Tongue (tissue), 2 donors: ENCODE results near the gene FBF1. TPM values are rescaled to one million over a fixed set of nuclear protein-coding genes. Genes with fewer than 3 reads are reported as not detected.
"Not testable (repeated sequence)": the region's sequence is repeated elsewhere in the genome, so short reads cannot be mapped to it uniquely, and the experiment has no call there.

Experiments
- DNase-seq: peaks from one replicate; pipeline ENCODE4 v3.0.0-alpha.2; 2015
- total RNA-seq: library from RNA; depleted of rRNA; stranded (reverse); fragments of >200 nt; gene quantifications from one replicate; pipeline ENCODE4 v1.2.3, GENCODE V29; 2014

FBF1 gene, protein sequence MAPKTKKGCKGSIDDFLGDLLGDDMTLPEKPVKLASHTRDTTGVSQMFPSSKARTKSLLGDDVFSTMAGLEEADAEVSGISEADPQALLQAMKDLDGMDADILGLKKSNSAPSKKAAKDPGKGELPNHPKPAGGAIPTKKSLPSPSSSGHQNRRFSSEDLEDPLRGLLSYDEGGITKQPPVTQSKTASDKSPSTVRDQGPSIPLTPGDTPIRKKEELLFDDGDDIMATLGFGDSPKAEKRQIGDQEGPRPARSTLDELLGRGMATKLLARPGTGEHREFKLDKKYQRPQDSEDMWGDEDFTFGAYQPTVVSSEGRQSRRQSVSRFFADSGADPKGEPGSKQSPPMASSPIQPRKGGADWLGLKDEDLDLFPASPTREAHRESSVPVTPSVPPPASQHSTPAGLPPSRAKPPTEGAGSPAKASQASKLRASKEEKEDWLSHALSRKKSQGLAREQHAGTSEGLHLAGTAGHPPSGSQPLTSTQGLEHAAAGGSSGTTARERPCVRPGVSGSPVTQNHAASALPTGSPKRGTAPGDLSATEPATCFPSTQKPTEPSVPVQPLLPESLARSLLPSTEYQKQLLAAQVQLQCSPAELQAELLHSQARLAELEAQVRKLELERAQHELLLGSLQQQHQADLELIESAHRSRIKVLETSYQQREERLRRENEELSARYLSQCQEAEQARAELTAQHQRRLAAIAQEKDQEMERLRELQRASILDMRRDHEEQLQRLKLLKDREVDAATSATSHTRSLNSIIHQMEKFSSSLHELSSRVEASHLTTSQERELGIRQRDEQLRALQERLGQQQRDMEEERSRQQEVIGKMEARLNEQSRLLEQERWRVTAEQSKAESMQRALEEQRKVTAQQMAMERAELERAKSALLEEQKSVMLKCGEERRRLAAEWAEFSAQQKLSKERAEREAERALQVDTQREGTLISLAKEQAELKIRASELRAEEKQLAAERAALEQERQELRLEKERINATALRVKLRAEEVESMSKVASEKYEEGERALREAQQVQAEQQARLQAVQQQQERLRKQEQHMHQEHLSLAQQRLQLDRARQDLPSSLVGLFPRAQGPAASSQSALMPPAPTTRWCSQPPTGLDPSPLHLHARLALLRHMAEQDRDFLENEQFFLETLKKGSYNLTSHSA
- 9.8 TPM for total RNA-seq

GRCh38 chr17:75940727-75941441, at the start of gene FBF1:
TSS of gene FBF1 (minus strand) at chr17:75941042. CDS start at chr17:75938149, 2,893 bp downstream.
- DNase-seq, result peak; percentile 96

DNA sequence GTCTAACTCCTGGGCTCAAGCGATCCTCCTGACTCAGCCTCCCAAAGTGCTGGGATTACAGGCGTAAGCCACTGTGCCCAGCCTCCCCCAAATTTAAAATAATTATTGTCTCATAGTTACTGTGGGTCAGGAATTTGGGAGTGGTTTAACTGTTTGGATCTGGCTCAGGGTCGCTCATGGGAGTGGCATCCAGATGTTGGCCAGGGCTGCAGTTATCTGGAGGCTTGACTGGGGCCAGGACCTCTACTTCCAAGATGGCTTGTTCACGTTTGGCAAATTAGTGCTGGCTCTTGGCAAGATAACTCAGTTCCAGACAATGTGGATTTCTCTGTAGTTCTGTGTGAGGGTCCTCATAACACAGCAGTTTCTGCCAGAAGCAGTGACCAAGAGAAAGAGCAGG, 46.2 kb upstream of the FBF1 start:
- DNase-seq, result no peak

GRCh38 chr17:75985986-75986385, 45.1 kb upstream of the FBF1 start:
- DNase-seq, result no peak

DNA sequence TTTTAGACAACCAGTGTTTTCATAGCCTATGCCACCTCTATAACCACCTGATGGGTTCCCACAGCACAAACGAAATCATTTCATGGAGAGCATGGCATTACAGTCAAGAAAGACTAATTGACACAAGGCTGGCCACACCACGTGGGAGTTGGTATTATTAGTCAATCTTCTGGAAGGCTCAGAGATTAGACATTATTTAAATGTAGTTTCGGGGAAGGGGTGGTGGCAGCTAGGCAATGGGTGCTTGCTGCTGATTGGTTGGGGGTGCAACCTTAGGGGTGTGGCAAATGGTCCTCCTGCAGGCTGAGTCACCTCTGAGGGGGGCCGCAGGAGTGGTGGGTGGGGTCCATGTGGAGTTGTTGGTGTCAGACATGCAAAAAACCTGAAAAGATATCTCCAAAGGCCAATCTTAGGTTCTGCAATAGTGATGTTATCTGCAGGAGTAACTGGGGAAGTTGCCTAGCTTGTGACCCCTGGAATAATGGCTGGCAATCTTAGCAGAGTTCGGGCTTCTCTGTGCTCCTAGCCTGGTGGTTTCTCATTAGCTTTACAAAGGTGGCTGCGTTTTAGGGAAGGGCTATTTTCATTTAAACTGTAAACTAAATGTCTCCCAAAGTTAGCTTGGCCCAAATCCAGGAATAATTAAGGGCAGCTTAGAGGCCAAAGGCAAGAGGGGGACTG, 42.8 kb upstream of the FBF1 start:
- DNase-seq, result no peak

DNA sequence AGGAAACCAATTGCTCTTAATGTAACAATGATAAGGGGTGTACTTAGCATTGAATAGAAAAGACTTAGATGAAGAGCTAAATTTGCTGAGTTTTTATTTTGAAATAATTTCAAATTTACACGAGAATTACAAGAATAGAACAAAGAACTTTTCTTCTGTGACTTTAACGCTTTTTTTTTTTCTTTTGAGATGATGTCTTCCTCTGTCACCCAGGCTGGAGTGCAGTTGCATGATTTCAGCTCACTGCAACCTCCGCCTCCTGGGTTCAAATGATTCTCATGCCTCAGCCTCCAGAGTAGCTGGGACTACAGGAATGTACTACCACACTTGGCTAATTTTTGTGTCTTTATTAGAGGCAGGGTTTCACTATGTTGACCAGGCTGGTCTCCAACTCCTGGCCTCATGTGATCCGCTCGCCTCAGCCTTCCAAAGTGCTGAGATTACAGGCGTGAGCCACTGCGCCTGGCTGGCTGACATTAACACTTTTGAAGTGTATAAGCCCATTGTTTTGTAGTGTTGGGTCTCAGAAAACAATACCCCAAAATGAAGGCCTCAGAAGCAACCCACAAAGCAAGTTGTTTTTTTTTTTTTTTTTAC, 40.3 kb upstream of the FBF1 start:
- no peak for DNase-seq

DNA sequence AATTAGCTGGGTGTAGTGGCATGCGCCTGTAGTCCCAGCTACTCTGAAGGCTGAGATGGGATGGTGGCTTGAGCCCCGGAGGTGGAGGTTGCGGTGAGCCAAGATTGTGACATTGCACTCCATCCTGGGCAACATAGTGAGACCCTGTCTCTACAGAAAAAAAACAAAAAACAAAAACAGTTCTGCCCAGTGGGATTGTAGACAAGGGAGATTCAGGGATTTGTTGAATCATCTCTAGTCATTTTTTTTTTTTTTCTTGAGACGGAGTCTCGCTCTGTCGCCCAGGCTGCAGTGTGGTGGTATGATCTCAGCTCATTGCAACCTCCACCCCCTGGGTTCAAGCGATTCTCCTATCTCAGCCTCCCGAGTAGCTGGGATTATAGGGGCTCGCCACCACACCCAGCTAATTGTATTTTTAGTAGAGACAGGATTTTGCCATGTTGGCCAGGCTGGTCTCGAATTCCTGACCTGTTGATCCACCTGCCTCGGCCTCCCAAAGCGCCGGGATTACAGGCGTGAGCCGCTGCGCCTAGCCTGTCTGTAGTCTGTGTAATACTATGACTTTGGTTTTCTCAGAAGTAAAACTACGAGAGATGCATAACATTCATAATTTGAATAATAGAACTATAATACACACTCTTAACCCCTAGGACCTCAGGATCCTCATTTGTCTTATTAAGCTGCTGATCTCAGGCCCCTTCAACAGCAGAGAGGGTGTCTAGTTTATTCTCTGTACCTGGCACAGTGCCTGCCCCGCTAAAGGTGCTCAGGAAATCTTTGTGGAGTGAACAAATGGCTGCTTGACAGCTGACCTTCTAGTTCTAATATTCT, 39.6 kb upstream of the FBF1 start:
- DNase-seq, result no peak

- DNase-seq, result no peak
Measured at GRCh38 chr17:75979705-75980187, 38.9 kb upstream of the FBF1 start.

DNA sequence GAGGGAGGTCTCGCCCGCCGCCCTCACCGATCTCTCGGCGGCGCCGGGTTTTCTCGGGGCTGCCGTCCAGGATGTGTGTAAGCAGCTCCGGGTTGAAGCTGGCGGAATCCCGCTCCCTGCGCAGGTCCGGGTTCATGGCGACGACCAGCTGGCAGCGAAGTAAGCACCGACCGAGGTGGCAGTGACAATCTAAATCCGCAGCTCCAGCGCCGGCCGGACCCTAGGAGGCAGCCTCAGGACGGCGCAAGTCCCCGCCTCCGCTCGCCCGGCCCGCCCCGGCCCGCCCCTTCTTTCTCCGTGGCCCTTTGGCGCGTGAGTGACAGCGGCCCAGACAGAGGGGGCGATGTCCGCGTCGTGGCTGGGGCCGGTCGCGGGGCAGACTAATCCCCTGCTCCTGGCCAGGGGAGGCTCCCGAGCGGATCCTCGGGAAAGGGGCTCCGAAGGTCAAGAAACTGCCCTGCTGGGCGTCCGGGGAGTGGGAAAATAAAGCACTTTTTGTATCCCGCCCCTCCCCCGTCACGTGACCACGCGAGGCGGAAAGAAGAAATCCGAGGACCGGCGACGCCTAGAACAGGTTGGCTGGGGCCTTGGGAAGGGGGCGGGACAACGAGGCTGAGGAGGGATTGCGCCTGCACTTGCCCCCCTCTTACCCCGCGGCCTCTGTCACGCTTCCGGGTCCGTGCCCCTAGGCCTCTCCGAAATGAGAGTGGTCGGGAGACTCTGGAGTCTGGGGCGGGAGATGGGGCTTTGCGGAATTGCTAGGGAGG, 38.3 kb upstream of the FBF1 start, which contains the start of the genes ACOX1 and TEN1:
TSS of gene ACOX1 (minus strand) at position 229 of the 767 bp plus-strand sequence. CDS start at position 136, 93 bp downstream.
TSS of gene TEN1 (plus strand) at position 303 of the 767 bp plus-strand sequence. CDS start 6,953 bp downstream, outside the sequence.
- DNase-seq, result peak; percentile 99

DNA sequence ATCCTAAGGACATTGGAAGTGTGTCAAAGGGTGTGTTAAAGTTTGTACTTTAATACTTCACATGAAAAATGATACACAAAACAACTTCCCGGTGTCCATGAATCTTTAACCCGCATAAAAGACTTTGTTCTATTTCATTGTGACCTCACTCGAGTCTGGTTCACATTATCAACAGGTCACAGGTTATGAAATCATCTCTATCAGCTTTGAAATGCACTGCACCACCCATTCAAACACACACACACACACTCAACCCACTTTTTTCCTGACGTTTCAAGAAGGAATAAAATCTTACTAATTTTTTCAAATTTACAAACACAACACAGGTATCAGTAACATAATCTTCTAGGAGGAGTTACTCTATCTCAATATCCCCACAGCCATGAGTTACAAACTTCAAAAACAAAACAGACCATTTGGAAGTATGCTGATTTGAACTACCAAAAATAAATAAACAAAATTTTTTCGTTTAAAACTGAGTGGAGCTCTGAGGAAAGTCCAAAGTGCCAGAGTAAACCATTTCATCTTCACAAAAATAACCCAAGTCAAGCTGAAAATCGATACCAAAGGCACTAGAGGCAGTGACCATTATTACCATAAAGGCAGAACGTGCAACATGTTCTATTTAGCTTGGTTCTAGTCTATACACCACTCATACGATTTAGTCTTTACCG, 35.5 kb upstream of the FBF1 start:
- no peak for DNase-seq

- DNase-seq, result no peak
Measured at GRCh38 chr17:75975757-75976174, 34.9 kb upstream of the FBF1 start.

DNA sequence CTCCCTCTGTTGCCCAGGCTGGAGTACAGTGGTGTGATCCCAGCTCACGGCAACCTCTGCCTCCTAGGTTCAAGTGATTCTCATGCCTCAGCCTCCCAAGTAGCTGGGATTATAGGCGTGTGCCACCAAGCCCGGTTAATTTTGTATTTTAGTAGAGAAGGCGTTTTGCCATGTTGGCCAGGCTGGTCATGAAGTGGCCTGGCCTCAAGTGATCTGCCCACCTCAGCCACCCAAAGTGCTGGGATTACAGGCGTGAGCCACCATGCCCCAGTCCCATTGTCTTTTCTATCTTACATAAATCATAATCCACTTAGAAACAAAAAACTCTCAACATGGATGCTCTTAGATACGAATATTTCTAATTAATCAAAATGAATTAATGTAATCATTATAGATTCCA, 34.3 kb upstream of the FBF1 start:
- DNase-seq, result not testable (repeated sequence)

- DNase-seq, result no peak
Measured at GRCh38 chr17:75970626-75971025, 29.8 kb upstream of the FBF1 start.

DNA sequence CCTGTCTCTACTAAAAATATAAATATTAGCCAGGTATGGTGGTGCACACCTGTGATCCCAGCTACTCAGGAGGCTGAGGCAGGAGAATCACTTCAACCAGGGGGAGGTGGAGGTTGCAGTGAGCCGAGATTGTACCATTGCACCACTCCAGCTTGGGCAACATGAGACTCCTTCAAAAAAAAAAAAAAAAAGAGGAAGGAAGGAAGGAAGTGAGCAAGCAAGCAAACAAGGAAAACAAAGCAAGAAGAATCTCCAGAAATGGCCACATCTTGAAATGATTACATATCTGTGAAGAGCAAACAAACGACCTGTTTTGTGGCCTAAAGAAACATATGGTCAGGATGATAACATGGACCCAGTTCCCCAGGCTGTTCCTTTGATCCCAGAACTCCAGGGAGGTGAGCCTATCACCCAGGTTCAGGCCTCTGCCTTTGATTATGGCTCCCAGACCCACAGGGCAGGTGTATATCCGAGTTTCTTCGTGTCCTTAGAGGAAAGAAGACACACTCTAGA, 29.2 kb upstream of the FBF1 start:
- no peak for DNase-seq

GRCh38 chr17:75969044-75969443, 28.2 kb upstream of the FBF1 start:
- DNase-seq, result not testable (repeated sequence)

- no peak for DNase-seq
Measured at GRCh38 chr17:75965468-75965867, 24.6 kb upstream of the FBF1 start.

- no peak for DNase-seq
Measured at GRCh38 chr17:75959839-75960511, 19.1 kb upstream of the FBF1 start.
